RPMI7951 (cell line): ENCODE results near the gene TWIST2. TPM values are rescaled to one million over a fixed set of nuclear protein-coding genes. Genes with fewer than 3 reads are reported as not detected.

Experiments used
- DNase-seq: peaks from one replicate; pipeline ENCODE4 v3.0.0-alpha.2; 2012; ENCODE audit warnings: low read depth
- total RNA-seq: library from RNA; depleted of rRNA; stranded (reverse); fragments of >200 nt; shearing (Covaris generic); gene quantifications from 2 replicates; pipeline ENCODE4 v1.2.3, GENCODE V29; 2014

Gene TWIST2
- total RNA-seq, 1 experiment from 2014 or later, result 102 TPM

DNA sequence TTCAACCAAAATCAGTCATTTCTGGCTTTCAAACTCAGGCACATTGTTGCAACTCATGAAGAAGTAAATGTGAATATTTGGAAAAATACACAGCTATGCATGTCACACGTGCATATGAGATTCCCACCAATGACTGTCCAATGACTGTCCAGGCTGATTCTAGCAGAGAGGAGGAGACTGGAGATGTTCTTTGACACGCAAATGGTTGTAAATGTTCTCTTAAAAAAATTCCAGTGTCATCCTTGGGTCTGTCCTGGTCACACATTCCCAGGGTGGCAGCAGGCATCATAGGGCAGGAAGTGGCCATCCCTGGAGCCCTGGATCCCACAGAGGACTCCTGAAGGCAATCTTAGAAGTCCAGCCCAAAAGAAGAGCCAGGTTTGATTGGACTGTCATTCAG, 40.9 kb downstream of the TWIST2 start:
- no peak for DNase-seq

DNA sequence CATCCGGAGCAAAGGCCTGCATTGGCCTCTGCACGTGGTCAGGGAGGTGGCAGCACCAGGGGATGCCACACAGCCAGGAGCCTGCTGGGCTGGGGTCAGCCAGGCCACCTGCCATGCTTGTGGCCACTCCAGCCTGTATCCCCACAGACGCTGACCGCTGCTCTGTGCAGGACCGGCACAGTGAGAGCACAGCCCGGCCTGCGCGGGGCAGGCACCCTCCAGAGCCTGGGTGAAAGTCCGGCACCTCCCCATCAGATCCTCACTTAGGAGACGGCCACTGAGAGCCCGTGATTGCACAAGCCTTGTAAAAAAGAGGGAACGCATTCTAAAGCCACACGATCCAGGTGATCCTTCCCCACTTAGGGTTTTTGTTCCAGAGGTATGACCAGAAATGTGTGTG, 42.2 kb downstream of the TWIST2 start:
- DNase-seq, result no peak

DNA sequence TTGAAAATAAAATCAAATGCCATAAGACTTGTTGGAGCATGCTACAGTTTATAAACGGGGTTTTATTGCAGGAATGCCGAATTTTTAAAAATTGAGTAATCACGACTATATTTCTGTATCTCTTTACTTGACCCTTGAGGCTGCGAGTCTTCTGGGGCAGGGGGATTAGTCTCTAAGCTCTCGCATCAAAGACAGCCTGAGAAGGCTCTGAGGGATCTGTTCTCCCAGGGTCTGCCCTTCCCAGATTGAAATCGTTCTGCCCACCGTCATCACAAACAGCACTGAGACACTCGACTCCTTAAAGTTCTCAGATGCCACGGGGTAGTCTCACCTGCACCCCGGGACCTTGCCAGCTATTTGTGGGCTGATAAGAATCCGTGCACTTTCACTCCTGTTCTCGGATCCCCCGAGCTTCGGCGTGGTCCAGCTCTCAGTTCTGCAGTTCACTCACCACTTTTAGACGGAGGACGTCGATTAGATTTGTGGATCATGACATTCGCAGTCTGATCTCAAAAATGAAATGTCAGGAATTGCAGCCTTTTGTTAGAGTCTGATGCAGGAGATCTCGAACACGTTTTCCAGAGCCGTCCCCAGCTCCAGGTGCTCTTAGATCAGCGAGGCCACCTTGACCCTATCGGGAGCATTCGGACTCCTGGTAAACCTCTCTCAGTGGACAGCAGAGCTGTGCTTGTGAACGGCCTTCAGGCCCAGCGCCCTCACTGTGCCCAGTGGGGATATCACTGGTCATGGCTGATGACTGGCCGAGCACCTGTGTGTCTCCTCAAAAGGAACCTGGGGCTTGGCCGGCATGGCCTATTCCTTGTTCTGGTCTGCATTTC, 43.0 kb downstream of the TWIST2 start:
- no peak for DNase-seq

DNA sequence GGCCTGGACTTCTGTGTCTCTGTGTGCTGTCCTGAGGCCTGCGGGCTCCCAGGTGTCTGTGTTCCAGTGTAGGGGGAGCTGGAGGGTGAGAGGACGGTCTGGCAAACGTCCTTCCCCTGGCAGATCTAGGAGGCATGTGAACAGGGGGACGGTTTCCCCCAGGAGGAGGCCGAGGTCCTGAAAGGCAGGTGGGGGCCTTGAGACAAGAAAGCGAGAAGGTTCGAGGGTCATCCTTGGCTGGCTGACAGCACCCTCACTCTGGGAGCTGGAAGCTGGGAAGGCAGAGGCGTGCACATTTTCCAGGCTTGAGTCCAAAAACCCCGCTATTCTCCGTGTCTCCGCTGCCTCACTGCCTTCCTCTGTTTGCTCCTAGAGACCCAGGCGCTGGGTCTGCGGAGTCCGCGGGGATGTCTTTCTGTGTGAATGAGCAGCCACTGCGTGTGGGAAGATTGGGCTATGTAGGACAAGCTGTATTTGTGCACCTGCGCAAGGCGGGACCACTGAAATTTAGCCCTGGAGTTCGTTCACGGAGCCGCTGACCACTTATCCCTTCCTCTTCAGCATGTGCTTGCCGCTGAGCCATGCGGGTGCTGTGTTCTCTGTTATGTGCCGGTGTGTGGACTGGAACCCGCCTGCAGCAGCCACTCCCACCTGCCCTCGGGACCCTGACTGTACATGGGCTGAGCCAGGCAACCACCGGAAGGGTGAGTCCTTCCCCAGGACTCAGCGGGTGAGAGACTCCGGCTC, 43.7 kb downstream of the TWIST2 start:
- DNase-seq, result no peak

DNA sequence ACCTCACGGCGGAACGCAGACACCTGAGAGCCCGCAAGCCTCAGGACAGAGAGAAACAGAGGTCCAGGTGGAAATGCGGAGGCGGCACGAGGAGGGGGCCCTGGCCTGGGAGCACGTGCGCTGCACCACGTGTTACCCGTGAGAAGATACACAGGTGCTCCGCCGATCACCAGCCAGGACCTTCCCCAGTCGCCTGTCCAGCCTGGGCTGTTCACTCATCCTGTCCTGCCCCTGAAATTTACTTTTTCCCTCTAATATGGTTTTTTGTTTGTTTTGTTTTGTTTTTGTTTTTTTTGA, 44.3 kb downstream of the TWIST2 start:
- DNase-seq, result no peak

DNA sequence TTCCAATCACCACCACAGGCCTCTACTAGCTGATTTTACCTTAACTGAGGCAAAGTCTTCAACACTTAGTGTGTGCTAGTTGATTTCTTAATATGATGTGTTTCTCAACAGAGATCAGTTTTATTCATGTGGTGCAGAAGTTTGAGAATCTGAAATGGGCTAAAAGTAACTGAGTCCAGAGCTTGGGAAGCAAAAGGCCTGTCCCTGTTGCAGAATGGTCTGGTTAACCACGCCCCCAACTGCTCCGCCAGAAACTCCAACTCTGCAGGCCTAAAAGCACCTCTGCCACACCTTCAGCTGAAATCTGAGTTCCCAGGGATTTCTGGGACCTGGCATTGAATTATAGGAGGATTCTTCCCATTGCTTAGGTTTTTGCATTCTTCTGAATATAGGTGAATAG, 44.9 kb downstream of the TWIST2 start:
- no peak for DNase-seq

DNA sequence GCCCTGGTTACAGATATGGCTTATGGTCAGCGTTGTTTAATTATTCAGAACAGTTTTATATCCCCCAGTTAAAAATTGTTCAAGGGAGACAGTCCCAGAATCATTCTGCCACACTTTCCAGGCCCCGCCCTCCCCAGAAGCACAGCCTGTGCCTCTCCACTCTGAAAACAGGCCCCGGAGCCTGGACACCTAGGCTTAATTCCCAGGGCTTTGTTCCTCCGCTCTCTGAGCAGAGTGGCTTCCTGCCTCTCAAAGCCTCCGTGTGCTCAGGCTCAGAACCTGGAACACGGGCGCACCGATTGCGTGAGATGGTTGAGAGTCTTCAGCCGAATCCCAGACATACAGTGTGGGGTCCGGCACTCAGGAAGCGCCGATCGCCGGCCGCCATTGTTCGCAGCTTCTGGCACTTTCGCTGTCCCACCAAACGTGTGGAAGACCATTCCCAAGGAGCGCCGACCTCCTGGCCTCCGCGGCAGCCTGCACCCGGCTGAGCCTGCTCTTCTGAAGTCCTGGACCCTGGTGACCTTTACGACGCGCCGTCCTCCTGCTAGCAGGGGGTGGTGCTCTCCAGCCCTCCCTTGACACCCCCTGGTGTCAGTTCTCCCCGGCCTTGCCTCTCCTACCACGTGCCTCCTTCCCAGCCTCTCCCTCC, 45.6 kb downstream of the TWIST2 start:
- DNase-seq, result no peak

DNA sequence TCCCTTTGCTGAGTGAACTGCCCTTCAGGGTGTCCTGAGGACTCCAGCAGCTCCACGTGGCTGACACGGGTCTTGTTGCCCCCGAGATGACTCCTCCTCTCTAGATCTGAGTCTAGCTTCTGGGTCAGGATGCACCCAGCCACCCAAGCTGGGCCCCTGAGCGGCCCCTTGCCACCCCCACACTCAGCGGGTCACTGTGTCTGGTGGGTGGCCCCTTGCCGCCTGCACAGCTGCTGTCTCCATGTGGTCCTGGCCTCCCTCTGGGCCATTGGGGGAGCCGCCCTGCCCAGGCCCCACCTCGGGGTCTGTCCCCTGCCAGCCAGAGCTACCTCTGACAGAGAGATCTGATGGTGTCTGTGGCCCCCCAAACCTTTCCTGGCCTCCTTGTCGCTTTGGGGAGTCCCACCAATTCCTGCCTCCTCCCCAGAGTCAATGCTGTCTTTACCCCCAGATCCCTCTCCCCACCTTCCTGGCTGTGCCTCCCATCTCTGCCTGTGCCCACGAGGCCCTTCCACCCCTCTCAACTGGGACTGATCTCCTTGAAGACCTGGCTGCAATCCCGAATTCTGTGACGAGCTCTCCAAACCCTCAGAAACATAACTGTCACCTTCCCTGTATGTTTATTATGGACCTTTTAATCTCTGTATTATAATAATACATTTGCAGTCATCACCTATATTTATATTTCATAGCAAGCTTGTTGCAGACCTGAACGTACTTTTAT, 46.5 kb downstream of the TWIST2 start:
- no peak for DNase-seq

DNA sequence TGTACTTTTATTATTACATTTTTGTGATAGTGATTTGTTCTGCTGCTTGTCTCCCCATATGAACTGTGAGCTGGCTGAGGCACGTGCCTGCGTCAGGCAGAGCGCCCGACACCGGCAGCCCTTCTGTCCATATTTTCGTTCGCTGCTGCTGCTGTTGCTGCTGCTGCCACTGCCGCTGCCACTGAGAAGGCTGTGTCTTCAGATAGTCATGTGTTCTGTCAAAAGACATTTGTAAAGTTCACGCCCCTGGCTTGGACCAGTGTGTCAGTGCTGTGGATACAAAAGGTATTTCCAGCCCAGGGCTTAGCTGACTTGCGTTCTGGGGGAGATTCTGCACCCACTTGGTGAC, 47.0 kb downstream of the TWIST2 start:
- no peak for DNase-seq

DNA sequence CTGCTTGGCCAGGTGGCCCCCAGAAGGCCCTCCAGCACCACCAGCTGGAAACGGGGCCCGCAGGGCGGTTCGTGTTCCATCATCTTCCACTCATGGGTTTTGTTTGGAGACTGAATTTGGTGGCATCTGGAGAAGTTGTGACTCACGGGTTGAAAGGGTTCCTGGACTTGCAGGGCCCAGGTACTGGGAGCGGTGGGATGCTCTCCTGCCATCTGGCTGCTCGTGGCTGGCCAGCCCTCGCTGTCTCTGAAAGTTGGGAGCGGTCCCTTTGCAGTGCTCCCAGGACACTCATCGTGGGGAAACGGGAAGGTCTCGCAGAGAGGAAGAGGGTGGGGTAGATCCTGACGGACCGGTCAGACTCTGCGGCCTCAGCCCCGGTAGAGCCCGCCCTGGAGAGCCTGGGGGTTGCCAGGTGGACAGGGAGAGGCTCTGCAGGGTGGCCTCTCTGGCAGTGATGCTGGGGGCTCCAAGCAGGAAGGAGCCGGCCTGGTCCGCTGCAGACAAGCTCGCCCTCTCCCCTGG, 47.5 kb downstream of the TWIST2 start:
- peak; percentile 61 for DNase-seq

DNA sequence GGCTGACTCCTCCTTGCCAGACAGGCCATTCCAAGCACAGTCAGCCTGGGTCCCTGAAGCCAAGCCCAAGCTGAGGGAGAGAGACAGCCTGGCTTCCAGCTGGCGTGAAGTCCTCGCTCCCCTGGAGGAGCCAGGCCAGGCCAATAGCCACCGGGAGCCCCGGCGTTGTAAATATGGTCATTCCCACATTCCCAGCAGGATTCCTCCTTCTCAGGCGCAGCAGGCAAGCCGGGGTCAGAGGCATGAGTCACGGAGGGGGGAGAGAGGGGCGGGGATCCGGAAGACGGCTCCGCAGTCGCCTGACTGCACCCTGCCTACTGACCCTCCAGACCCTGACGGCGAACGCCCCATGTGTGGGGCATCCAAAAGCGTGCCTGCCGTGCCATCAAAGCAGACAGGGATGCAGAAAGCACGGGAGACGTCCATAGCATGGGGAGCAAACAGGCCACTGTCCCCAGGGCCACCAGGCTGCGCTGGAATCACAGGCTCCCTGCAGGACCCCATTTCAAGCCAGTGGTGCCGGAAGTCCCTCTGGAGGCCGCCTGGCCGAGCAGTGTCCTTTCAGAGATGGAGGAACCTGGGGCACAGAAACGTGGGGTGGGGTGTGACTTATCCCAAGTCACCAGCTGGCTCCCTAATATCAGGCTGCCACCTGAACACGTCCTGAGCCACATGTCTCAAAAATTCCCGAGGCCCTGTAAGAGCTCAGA, 48.2 kb downstream of the TWIST2 start:
- peak; percentile 97 for DNase-seq

DNA sequence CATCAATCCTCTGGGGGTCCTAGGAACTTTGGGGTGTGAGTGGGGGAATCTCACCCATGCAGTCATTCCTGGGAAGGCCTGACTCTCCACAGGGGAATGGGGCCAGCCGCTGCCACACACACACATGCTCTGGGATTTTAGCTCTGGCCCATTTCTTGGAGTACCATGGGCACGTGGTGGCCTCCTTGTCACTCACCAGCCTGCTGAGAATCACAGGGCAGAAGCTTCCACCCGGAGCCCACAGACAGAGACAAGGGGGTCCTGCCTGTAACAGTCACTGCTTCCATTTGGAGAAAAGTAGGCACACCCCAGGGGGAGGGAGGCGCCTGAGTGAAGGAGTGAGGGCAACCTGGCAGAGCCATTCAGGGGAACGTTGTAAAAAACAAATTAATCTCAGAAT, 48.8 kb downstream of the TWIST2 start:
- DNase-seq, result no peak

DNA sequence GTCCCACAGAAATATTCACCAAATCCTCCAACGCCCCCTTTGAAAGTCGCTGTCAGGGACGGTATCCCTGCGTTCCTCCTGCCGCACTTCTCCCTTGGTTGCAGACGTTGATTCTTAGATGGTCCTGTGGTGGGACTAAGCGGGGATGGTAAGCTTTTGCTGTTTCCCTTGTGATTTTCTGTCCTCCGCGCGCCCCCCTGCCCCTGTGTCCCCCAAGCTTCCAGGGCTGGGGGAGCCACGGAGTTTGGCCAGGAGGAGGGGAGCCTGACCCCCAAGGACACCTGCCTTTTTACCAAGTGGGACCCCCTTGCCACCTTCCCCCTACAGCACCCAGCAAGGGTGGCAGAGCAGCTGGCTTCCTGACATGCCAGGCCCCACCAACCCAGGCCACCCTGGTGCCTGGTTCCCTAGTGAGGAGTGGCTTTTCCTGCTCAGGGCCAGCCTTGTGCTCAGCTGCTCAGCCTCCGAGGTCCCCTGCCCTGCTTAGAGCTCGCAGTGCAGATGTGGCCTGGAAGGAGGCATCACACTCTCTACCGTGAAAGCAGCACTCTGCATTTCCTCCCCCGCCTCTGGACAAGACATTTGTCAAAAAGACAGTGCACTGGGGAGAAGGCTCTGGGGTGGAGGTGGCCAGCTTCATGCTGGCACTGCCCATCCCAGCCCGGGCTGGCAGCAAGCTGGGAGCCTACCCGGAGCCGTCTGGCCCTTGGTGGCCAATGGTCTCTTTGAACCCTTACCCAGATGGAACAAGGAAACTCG, 49.4 kb downstream of the TWIST2 start:
- no peak for DNase-seq

DNA sequence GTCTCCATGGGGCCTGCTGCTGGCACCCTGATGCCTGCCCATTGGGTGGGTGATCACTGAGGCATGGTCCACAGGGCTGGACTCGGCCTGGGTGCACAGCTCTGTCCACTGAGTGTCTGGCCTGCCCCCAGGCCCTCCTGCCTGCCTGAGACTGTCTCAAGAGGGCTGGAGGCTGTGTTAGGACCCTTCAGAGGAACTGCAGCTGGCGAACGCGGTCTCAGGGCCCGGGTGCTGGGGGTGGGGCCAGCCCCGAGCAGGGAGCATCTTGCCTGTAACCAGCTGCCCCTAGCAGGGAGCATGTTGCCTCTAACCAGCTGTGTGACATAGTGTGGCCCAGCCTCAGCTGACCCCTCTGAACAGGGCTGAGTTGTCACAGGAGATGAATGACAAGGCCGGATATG, 50.0 kb downstream of the TWIST2 start:
- no peak for DNase-seq

DNA sequence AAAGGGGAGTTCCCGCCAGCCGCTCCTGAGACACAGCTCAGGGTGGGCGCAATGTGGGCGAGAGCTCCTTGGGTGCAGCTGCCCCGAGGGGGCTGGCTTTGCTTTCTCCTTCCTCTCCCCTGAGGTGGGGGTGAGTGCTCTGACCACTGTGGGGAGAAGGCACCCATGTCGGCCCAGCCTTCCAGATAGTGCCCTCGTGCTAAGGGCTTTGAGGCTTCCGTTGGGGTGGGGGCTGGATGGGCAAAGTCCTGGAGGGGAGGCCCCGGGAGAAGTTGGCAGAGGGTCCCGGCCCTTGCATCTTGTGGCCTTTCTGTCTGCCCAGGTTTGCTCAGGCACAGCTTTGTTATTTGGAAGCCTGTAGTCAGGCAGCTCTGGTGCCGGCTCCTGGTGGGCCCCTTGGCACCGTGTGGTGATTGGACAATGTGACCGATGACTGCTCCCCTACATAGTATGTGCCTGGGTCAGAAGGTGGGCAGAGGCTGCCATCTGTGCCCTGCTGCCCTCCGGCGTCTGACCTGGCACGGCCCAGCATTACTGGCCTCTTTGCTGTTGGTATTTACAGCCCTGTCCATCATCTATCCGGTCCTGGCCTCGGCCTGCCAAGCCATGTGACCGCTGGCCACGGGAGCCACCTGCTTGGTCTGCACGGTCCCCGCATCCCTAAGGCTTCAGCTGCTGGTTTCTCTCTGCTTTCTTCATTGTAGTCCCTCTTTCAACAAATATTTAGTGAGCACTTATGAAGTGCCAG, 50.8 kb downstream of the TWIST2 start:
- no peak for DNase-seq

DNA sequence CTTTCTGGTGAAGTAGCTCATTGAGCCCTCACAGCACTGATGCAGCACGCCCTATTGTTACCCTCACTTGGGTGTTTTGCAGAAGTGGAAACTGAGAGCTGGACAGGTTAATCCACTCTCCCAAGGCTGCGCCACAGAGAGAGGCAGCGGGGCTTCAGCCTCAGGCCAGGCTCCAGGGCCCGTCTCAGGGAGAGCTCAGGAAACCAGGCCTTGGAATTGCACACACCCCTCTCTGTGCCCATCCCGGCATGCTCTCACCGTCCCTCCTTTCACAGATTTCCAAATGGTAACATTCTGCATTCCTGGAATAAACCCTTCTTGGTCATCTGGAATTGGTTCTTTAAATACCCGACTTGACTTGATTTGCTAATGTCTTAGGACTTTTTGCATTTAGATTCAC, 51.5 kb downstream of the TWIST2 start:
- DNase-seq, result no peak

DNA sequence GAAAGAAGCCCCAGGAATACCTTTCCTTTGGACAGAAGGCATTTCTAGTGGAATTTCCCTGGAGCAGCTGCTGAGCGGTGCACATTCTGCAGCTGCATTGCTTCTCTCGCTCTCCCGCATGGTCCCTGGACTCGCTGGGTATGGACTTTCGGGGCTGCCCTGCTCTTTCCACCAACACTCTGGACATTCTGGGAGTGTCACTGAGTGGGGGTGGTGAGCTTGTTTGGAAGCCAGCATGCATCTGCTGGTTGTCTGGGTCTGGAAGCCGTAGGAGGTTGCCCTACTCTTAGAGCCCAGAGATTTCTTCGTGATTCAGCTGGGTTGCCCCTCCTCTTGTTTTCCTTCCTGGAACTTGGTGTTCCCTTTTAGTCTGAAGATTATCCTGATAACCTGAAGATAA, 52.6 kb downstream of the TWIST2 start:
- DNase-seq, result no peak

DNA sequence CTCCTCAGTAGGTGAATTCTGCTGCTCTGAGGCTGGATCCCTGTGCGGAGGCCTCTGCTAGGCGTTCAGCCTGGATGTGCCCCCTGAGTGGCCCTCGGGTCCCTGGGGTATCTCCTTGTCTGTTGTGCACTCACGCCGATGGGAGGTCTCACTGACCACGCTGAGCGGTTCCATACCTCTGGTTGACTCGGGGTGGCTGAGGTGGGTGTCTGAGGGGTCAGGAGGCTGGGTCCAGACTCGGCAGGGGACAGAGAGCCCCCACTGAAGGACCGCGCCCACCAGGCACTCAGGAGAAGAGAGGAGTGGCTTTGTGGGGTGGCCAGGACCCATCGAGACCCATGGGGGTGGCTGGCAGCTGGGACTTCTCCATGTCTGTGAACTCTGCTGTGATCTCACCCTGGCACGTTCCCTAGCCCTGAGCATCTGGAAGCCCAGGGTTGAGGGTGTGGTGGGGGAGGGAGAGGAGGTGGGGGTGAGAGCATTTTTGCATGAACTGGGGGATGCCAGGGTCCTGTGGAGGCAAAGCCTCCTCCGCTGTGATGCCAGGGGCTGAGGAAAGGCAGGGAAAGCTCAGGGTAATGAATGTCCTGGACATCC, 53.7 kb downstream of the TWIST2 start:
- DNase-seq, result no peak

DNA sequence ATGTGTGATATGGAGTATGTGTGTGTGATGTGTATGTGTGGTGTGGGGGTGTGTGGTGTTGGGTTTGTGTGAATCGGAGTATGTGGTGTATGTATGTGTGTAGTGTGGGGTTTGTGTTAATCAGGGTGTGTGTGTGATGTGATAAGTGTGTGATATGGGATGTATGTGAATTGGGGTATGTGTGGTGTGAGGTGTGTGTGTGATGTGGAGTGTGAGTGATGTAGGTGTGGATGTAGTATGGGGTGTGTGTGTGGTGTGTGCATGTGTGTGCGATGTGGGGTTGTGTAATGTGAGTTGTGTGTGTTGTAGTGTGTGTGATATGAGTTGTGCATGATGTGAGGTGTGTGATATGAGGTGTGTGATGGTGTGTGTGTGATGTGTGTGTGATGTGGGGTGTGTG, 54.4 kb downstream of the TWIST2 start:
- DNase-seq, result no peak

DNA sequence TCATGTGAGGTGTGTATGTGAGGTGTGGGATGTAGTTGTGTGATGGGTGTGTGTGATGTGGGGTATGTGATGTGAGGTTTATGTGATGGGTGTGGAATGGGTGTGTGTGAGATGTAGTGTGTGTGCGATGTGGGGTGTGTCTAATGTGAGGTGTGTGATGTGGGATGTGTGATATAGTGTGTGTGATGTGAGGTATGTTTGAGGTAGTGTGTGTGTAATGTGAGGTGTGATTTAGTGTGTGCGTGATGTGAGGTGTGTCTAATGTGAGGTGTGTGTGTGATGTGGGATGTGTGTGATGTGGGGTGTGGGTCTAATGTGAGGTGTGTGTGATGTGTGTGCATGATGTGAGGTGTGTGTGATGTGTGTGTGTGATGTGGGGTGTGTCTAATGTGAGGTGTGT, 55.3 kb downstream of the TWIST2 start:
- no peak for DNase-seq
